ENCODE data around the gene HJV.

The HJV gene

GRCh38 chr1:145975216-145975615, 46.3 kb downstream of the HJV start:
- no peak for DNase-seq

- no peak for DNase-seq
These were observed 46.8 kb downstream of the HJV start for GRCh38 chr1:145974721-145975120.

GRCh38 chr1:145972580-145972979, 49.0 kb downstream of the HJV start:
- DNase-seq, result no peak
